DOHH2 (cell line): Measurements from ENCODE around the gene SPRING1.

Experiments used
- CTCF ChIP-seq: fragments of 200-600 bp; sonication (generic); IDR thresholded peaks from one replicate; pipeline ENCODE4 v1.5.1; 2014; ENCODE audit warnings: antibody characterized with exemption, mild to moderate bottlenecking, low read depth, low read length; ENCODE audit not compliant: poor library complexity, severe bottlenecking
- EZH2phosphoT487 ChIP-seq: fragments of 200-600 bp; sonication (generic); IDR thresholded peaks from 2 replicates; pipeline ENCODE4 v1.6.1; 2017; ENCODE audit warnings: borderline replicate concordance, mild to moderate bottlenecking, antibody characterized with exemption, low read length, moderate library complexity, mixed read lengths

- TF ChIP-seq CTCF, result no peak
- no peak for TF ChIP-seq EZH2phosphoT487
Measured at GRCh38 chr12:116689521-116689920, 48.3 kb downstream of the SPRING1 start.
